Kidney (tissue), 14 donors: ENCODE results near the gene FBXO34. TPM values are rescaled to one million over a fixed set of nuclear protein-coding genes. Genes with fewer than 3 reads are reported as not detected.

ENCODE experiments used
- DNase-seq, 5 donors: peaks; one replicate each; pipeline ENCODE4 v3.0.0-alpha.2; 2013 to 2020
- FAIRE-seq: peaks from 2 replicates; lab custom pipeline; 2012; peaks lifted over from hg19 to GRCh38; lab: Jason Lieb, UNC
- H3K27ac ChIP-seq, 2 donors: one replicate each; pipeline ENCODE4 v1.7.0; 2013; ENCODE audit warnings: low read depth in 2 of 2, low read length in 2 of 2, inconsistent platforms in 1 of 2
- H3K27me3 ChIP-seq: one replicate; pipeline ENCODE4 v1.7.1; 2013; ENCODE audit warnings: low read length, inconsistent platforms; ENCODE audit not compliant: control insufficient read depth, insufficient read depth
- H3K36me3 ChIP-seq, 3 donors: one replicate each; pipeline versions ENCODE4 v1.7.0 to v1.7.1; 2013; ENCODE audit warnings: low read length in 3 of 3, control low read depth in 1 of 3, inconsistent platforms in 1 of 3; ENCODE audit not compliant: insufficient read depth in 3 of 3, control insufficient read depth in 2 of 3
- H3K4me1 ChIP-seq, 3 donors: one replicate each; pipeline versions ENCODE4 v1.7.0 to v1.7.1; 2013; ENCODE audit warnings: low read length in 3 of 3, inconsistent platforms in 1 of 3, low read depth in 1 of 3; ENCODE audit not compliant: control insufficient read depth in 2 of 3, insufficient read depth in 2 of 3
- H3K4me3 ChIP-seq, 3 donors: one replicate each; pipeline versions ENCODE4 v1.7.0 to v1.8.1; 2013; ENCODE audit warnings: low read length in 3 of 3, control low read depth in 1 of 3, inconsistent platforms in 1 of 3
- H3K9ac ChIP-seq, 3 donors: one replicate each; pipeline versions ENCODE4 v1.7.0 to v1.7.1; 2013; ENCODE audit warnings: low read length in 3 of 3, control low read depth in 1 of 3, inconsistent platforms in 1 of 3
- H3K9me3 ChIP-seq, 3 donors: one replicate each; pipeline versions ENCODE4 v1.7.0 to v1.7.1; 2013; ENCODE audit warnings: low read length in 3 of 3, control low read depth in 1 of 3, inconsistent platforms in 1 of 3; ENCODE audit not compliant: control insufficient read depth in 2 of 3, insufficient read depth in 1 of 3
- intact Hi-C: fragments of 100-400 bp; cut with DNase I; formaldehyde crosslinking; loops from one replicate; pipeline ENCODE4 v1.11.1; 2022
- polyA plus RNA-seq: library from polyadenylated mRNA; stranded (reverse); fragments of 350-450 nt; fragmentation: Illumina TruSeq; extraction: RNeasy Lipid Tissue Mini Kit (QIAGEN cat#74804); gene quantifications from one replicate; pipeline ENCODE4 v1.2.3, GENCODE V29; 2014; ENCODE audit warnings: low read depth, low replicate concordance; ENCODE audit not compliant: insufficient read depth
- total RNA-seq: library from RNA; stranded (reverse); fragmentation: NEBNext Ultra II Directional; extraction: Animal tissue kit (Norgen Biotek cat#: 25700); gene quantifications from one replicate; pipeline ENCODE4 v1.2.1, GENCODE V29; 2021
- TF ChIP-seq, protein P1 (sequence below): IDR thresholded peaks from 3 replicates; pipeline ENCODE4 v1.5.1; 2012; ENCODE audit warnings: mild to moderate bottlenecking, moderate library complexity, borderline replicate concordance; ENCODE audit not compliant: insufficient read depth; ENCODE audit errors: extremely low read depth
- donor health status: control.
- donor health status: control.
- donor health status: control.
- donor health status: control.
- donor health status: control.
- donor health status: DM: yes; HTN: yes; CAD: no.
- donor health status: Normal renal cell carcinoma (clear cell type).

FBXO34 gene
- total and polyA plus RNA-seq, 2 donors from 2014 or later, result 12.8 to 38.5 TPM

DNA sequence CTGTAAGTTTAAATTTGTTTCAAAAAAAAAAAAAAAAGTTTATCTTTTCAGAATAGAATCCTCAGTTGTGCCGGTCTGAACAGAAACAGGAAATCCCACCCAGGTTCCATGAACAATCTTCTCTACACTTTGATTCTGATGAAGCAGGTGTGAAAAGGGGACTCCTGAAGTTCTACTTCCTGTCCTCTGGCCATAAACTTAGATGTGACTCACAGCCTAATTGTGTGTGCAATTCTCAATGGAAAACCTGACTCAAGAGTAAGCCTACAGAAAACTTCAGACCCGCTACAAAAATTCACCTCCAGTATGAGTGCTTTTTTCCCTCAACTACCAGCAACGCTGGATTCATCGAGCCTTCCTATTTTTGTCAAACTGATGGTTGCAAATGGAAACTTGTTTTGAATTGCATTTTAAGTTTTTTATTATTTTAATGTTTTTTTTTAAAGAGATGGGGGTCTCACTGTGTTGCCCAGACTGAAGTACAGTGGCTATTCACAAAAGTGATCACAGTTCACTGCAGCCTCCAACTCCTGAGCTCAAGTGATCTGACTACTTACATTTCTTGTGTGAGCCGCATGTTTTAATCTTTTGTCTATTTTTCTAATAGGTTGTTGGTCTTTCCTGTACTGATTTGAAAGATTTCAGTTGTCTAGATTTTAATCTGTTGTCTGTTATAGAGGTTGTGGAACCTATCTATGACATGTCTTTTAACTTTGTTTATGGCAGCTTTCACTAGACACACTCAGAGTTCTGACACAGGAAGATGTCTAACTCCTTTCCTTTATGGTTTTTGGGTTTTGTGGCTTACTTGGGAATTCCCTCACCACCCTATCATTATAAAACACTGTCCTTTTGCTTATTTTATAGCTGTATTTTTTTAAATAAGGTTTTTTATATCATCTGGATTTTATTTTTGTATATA lies 102.8 kb downstream of the FBXO34 start:
- intact Hi-C loops, result no loop called here
- DNase-seq (no peak), FAIRE-seq (no peak)
- TF ChIP-seq, protein P1, sequence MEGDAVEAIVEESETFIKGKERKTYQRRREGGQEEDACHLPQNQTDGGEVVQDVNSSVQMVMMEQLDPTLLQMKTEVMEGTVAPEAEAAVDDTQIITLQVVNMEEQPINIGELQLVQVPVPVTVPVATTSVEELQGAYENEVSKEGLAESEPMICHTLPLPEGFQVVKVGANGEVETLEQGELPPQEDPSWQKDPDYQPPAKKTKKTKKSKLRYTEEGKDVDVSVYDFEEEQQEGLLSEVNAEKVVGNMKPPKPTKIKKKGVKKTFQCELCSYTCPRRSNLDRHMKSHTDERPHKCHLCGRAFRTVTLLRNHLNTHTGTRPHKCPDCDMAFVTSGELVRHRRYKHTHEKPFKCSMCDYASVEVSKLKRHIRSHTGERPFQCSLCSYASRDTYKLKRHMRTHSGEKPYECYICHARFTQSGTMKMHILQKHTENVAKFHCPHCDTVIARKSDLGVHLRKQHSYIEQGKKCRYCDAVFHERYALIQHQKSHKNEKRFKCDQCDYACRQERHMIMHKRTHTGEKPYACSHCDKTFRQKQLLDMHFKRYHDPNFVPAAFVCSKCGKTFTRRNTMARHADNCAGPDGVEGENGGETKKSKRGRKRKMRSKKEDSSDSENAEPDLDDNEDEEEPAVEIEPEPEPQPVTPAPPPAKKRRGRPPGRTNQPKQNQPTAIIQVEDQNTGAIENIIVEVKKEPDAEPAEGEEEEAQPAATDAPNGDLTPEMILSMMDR, result no peak
- H3K4me3 ChIP-seq, result no peak overlapping the region
- no peaks in the 10 kb centered on the region for H3K4me1 ChIP-seq
- H3K27ac ChIP-seq, result no peak overlapping the region
- H3K27me3 ChIP-seq, result no peaks in the 10 kb centered on the region
- H3K36me3 ChIP-seq, result peaks cover 6 to 20% (median 17%) of the 10 kb centered on the region in 3 donors
- H3K9me3 ChIP-seq, result no peaks in the 10 kb centered on the region
- no peak overlapping the region for H3K9ac ChIP-seq

DNA sequence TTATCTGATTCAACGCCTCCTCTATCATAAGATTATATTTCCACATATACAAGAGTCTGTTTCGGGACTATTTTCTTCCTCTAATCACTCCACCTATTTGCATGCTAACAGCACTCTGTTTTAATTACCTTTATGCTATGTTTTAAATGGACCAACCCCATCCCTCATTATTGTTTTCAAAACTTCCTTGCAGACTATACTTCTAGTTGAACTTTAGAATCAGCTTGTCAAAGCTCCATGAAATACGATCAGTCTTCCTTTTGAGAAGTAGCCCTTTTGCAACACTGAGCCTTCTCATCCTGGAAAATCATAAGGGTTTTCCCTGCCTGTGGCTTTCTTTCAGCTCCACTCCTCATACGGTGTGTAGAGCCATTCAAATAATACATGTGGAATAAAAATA lies 103.5 kb downstream of the FBXO34 start:
- H3K4me1 ChIP-seq, result no peaks in the 10 kb centered on the region
- no peak overlapping the region for H3K27ac ChIP-seq
- H3K4me3 ChIP-seq, result no peak overlapping the region
- no peaks in the 10 kb centered on the region for H3K9me3 ChIP-seq
- DNase-seq (no peak), FAIRE-seq (no peak)
- TF ChIP-seq, protein P1, result no peak
- intact Hi-C loops, result no loop called here
- peaks cover 6 to 20% (median 14%) of the 10 kb centered on the region in 3 donors for H3K36me3 ChIP-seq
- H3K27me3 ChIP-seq, result no peaks in the 10 kb centered on the region
- H3K9ac ChIP-seq, result no peak overlapping the region

DNA sequence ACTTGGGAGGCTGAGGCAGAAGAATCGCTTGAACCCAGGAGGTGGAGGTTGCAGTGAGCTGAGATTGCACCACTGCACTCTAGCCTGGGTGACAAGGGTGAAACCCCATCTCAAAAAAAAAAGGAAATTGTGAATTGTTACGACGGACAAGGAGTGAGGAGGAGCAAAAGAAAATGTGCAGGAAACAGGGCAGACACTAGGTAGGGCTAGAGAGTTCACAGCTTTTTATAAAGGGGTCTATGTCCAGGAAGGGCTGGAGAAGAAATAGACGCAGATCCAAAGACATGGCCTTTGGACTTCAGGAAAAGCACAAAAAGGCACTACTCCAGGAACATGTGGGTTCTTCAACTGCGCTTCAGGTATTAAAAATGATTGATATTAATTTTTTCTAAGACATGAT lies 106.0 kb downstream of the FBXO34 start:
- FAIRE-seq (no peak), DNase-seq (no peak)
- intact Hi-C loops, result no loop called here
- Histone ChIP-seq H3K27me3 (no peaks in the 10 kb centered on the region), H3K4me3 (no peak overlapping the region), H3K27ac (no peak overlapping the region), H3K9me3 (no peaks in the 10 kb centered on the region), H3K36me3 (peaks cover 10 to 35% (median 22%) of the 10 kb centered on the region in 3 donors), H3K4me1 (no peaks in the 10 kb centered on the region), H3K9ac (no peak overlapping the region)
- TF ChIP-seq, protein P1, result no peak
